CD4-positive, alpha-beta T cell (primary cell): ENCODE data around the gene LYPD3. TPM values are rescaled to one million over a fixed set of nuclear protein-coding genes. Genes with fewer than 3 reads are reported as not detected.
A peak's percentile ranks its signal among the peaks of the same experiment; 100 is the strongest.

Experiments
- ATAC-seq: fragments of 200-7000 bp; cut with Tn5 transposase; one replicate; pipeline ENCODE4 v1.10.0; 2022; ENCODE audit warnings: mild to moderate bottlenecking; ENCODE audit not compliant: poor library complexity
- CTCF ChIA-PET: fragments of 350-600 bp; sonication (Branson Sonifier 250); formaldehyde crosslinking; loops from one replicate; lab custom pipeline; 2021; ENCODE audit warnings: antibody characterized with exemption, inconsistent platforms; lab: Charles Lee
- POLR2A ChIA-PET: fragments of 350-600 bp; sonication (Branson Sonifier 250); formaldehyde crosslinking; loops from one replicate; lab custom pipeline; 2021; ENCODE audit warnings: antibody characterized with exemption, inconsistent platforms; lab: Charles Lee
- DNase-seq, 14 experiments: peaks; one replicate each; pipeline ENCODE4 v3.0.0-alpha.2; 2013 to 2020; ENCODE audit warnings: mixed read lengths in 2 of 14
- H3K27ac ChIP-seq, 2 donors: one replicate each; pipeline versions ENCODE4 v1.5.1 to v1.7.0; 2013; ENCODE audit warnings: low read length in 2 of 2, low read depth in 1 of 2, mild to moderate bottlenecking in 1 of 2
- H3K27me3 ChIP-seq, 2 experiments: 1 replicate in 1 of 2; 2 replicates in 1 of 2; pipeline versions ENCODE4 v1.6.1 to v1.7.0; 2013; ENCODE audit warnings: low read length in 2 of 2, control low read depth in 1 of 2, mild to moderate bottlenecking in 1 of 2, moderate library complexity in 1 of 2; ENCODE audit not compliant: insufficient read depth in 2 of 2, control insufficient read depth in 1 of 2
- H3K36me3 ChIP-seq: one replicate; pipeline ENCODE4 v1.6.1; 2013; ENCODE audit warnings: low read length, control low read depth; ENCODE audit not compliant: insufficient read depth
- H3K4me1 ChIP-seq: one replicate; pipeline ENCODE4 v1.6.1; 2013; ENCODE audit warnings: low read length, control low read depth; ENCODE audit not compliant: insufficient read depth
- H3K4me3 ChIP-seq: one replicate; pipeline ENCODE4 v1.5.1; 2013; ENCODE audit warnings: mild to moderate bottlenecking, low read length, moderate library complexity
- H3K9me3 ChIP-seq, 2 experiments: 1 replicate in 1 of 2; 2 replicates in 1 of 2; pipeline versions ENCODE4 v1.6.1 to v1.7.0; 2013; ENCODE audit warnings: low read length in 2 of 2, mild to moderate bottlenecking in 2 of 2, control low read depth in 1 of 2, moderate library complexity in 1 of 2; ENCODE audit not compliant: control insufficient read depth in 1 of 2, insufficient read depth in 1 of 2
- H3K27ac Mint-ChIP-seq: one replicate; pipeline ENCODE4 v1.8.0; 2020; ENCODE audit warnings: mixed read lengths
- H3K27me3 Mint-ChIP-seq: one replicate; pipeline ENCODE4 v1.8.0; 2021; ENCODE audit warnings: mixed read lengths
- H3K36me3 Mint-ChIP-seq: one replicate; pipeline ENCODE4 v1.8.0; 2021; ENCODE audit warnings: low read depth, mixed read lengths
- H3K4me1 Mint-ChIP-seq: one replicate; pipeline ENCODE4 v1.8.0; 2021; ENCODE audit warnings: low read depth, mixed read lengths
- H3K4me3 Mint-ChIP-seq: one replicate; pipeline ENCODE4 v1.8.0; 2020; ENCODE audit warnings: mild to moderate bottlenecking, mixed read lengths
- H3K9me3 Mint-ChIP-seq: one replicate; pipeline ENCODE4 v1.8.0; 2020; ENCODE audit warnings: mixed read lengths
- CTCF ChIP-seq: fragments of 200-600 bp; IDR thresholded peaks from one replicate; pipeline ENCODE4 v1.8.0; 2022; ENCODE audit warnings: antibody characterized with exemption, mild to moderate bottlenecking
- intact Hi-C, 2 experiments: fragments of 100-400 bp; cut with DNase I in 1 of 2; cut with micrococcal nuclease in 1 of 2; formaldehyde crosslinking; loops; one replicate each; pipeline versions ENCODE4 v1.15.1 to v1.9.0; 2023 to 2025; cut with DNase I, micrococcal nuclease
- total RNA-seq, 174 experiments: library from RNA in 2 of 174; stranded (reverse) in 2 of 174; gene quantifications; one replicate each; pipeline ENCODE4 v1.2.3 and lab custom pipeline; 2021 to 2026

The LYPD3 gene
- total RNA-seq, 2 experiments from 2014 or later = 35.6 to 37.3 TPM

GRCh38 chr19:43471091-43471490 is 5.7 kb upstream of the LYPD3 start:
- H3K4me3 Mint-ChIP-seq = no peak overlapping the region
- no peaks in the 10 kb centered on the region for H3K27me3 ChIP-seq
- H3K36me3 Mint-ChIP-seq = peaks cover 5% of the 10 kb centered on the region
- H3K27ac Mint-ChIP-seq = peak overlapping the region; percentile 92
- intact Hi-C loops = no loop called here
- no peaks in the 10 kb centered on the region for H3K27me3 Mint-ChIP-seq
- ChIA-PET CTCF (interaction anchor here (0.7 to 2.3 kb wide), 4 partner anchors 24 to 48 kb away, joined by 3 to 6 read pairs (median 4); no protein-coding TSS in a partner anchor), POLR2A (interaction anchor here (0.6 kb wide), 1 partner anchor 18 kb away, joined by 4 read pairs; no protein-coding TSS in a partner anchor)
- TF ChIP-seq CTCF = no peak
- no peak overlapping the region for H3K4me3 ChIP-seq
- DNase-seq (no peak), ATAC-seq (no peak)
- peaks cover 70% of the 10 kb centered on the region for H3K4me1 Mint-ChIP-seq
- H3K27ac ChIP-seq = peak overlapping the region in 1 of 2 donors; percentile 84
- no peaks in the 10 kb centered on the region for H3K36me3 ChIP-seq
- no peaks in the 10 kb centered on the region for H3K9me3 ChIP-seq
- peaks cover 72% of the 10 kb centered on the region for H3K4me1 ChIP-seq
- H3K9me3 Mint-ChIP-seq = no peaks in the 10 kb centered on the region

DNA sequence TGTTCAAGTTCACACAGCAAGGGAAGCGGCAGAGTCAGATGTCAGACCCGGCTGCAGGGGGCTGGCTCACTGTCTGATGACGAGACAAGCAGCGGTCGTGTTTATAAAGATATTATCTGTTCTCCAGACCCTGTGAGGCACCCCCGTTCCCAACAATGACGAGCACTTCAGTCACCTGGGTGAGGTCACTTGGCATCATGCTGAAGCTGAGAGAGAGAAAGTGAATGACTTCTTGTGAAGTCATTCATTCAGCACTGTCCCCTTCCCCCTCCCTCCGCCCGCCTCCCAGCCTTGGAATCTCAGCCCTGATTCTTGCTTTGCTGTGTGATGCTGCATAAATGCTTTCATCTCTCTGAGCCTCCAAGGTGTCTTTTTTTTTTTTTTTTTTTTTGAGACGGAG is 4.9 kb upstream of the LYPD3 start:
- Mint-ChIP-seq H3K4me3 (peak overlapping the region; percentile 72), H3K36me3 (peaks cover 1% of the 10 kb centered on the region), H3K27me3 (no peaks in the 10 kb centered on the region), H3K9me3 (no peaks in the 10 kb centered on the region), H3K4me1 (peaks cover 71% of the 10 kb centered on the region), H3K27ac (peak overlapping the region; percentile 92)
- intact Hi-C loops = loop anchor here in 1 of 2 experiments (1.0 kb wide), 1 partner anchor 34 kb away; the partner anchor contains the start of gene PHLDB3
- H3K27me3 ChIP-seq = no peaks in the 10 kb centered on the region
- H3K9me3 ChIP-seq = no peaks in the 10 kb centered on the region
- ChIA-PET CTCF (interaction anchor here (0.7 to 2.1 kb wide), 5 partner anchors 23 to 49 kb away, joined by 3 to 10 read pairs (median 5); no protein-coding TSS in a partner anchor), POLR2A (interaction anchor here (0.7 kb wide), 1 partner anchor 65 kb away, joined by 3 read pairs; no protein-coding TSS in a partner anchor)
- ATAC-seq (peak; percentile 73), DNase-seq (peak; percentile 40 to 95 (median 62))
- H3K36me3 ChIP-seq = no peaks in the 10 kb centered on the region
- no peak for TF ChIP-seq CTCF
- peak overlapping the region; percentile 60 to 84 for H3K27ac ChIP-seq
- no peak overlapping the region for H3K4me3 ChIP-seq
- peaks cover 71% of the 10 kb centered on the region for H3K4me1 ChIP-seq

GRCh38 chr19:43469160-43469480 is 3.7 kb upstream of the LYPD3 start:
- POLR2A ChIA-PET = interaction anchor here (0.9 to 2.0 kb wide), 3 partner anchors 22 to 35 kb away, joined by 3 to 12 read pairs (median 4); partner anchors contain the start of gene PHLDB3

More at GRCh38 chr19:43469160-43469480, 3.7 kb upstream of the LYPD3 start:
- Mint-ChIP-seq H3K27me3 (no peaks in the 10 kb centered on the region), H3K9me3 (no peaks in the 10 kb centered on the region), H3K27ac (peak overlapping the region; percentile 92), H3K36me3 (no peaks in the 10 kb centered on the region), H3K4me3 (peak overlapping the region; percentile 63), H3K4me1 (peaks cover 68% of the 10 kb centered on the region)
- H3K27ac ChIP-seq = peak overlapping the region; percentile 60 to 84
- no peak for TF ChIP-seq CTCF
- H3K4me1 ChIP-seq = peaks cover 71% of the 10 kb centered on the region
- CTCF ChIA-PET = interaction anchor here (1.5 to 2.1 kb wide), 3 partner anchors 22 to 51 kb away, joined by 4 to 10 read pairs (median 6); no protein-coding TSS in a partner anchor
- no peaks in the 10 kb centered on the region for H3K9me3 ChIP-seq
- DNase-seq (peak in 10 of 14 experiments; percentile 6 to 77 (median 36)), ATAC-seq (peak; percentile 45)
- no peaks in the 10 kb centered on the region for H3K27me3 ChIP-seq
- intact Hi-C loops = loop anchor here in 1 of 2 experiments (10.0 kb wide), 1 partner anchor 286 kb away; the partner anchor contains the start of gene SMG9
- no peaks in the 10 kb centered on the region for H3K36me3 ChIP-seq
- no peak overlapping the region for H3K4me3 ChIP-seq
